BJ (cell line): ENCODE measurements around the gene TRIM38. TPM values are rescaled to one million over a fixed set of nuclear protein-coding genes. Genes with fewer than 3 reads are reported as not detected.
"Not testable (repeated sequence)": the region's sequence is repeated elsewhere in the genome, so short reads cannot be mapped to it uniquely, and the experiment has no call there.

Source experiments
- CTCF ChIA-PET: fragments of 350-600 bp; formaldehyde crosslinking; extraction: SDS; loops from one replicate; lab custom pipeline; 2021; ENCODE audit warnings: antibody characterized with exemption, inconsistent platforms; lab: Yijun Ruan, JAX
- POLR2A ChIA-PET: fragments of 300-600 bp; sonication (Branson Sonifier 250); formaldehyde crosslinking; extraction: SDS; loops from one replicate; lab custom pipeline; 2021; ENCODE audit warnings: antibody characterized with exemption; lab: Charles Lee
- DNase-seq: peaks from one replicate; pipeline ENCODE4 v3.0.0-alpha.2; 2011; ENCODE audit warnings: low read depth
- H3K27me3 ChIP-seq: 2 replicates; pipeline ENCODE4 v1.6.0; 2011; ENCODE audit warnings: low read length; ENCODE audit not compliant: control insufficient read depth, insufficient read depth
- H3K36me3 ChIP-seq: 2 replicates; pipeline ENCODE4 v1.5.1; 2011; ENCODE audit warnings: low read length; ENCODE audit not compliant: control insufficient read depth, insufficient read depth
- H3K4me3 ChIP-seq: 2 replicates; pipeline ENCODE4 v1.5.1; 2011; ENCODE audit warnings: low read depth, mild to moderate bottlenecking, control low read depth, low read length
- CTCF ChIP-seq: IDR thresholded peaks from 2 replicates; pipeline ENCODE4 v1.5.1; 2011; ENCODE audit warnings: low read depth, mild to moderate bottlenecking, control low read depth, inconsistent platforms, low read length, moderate library complexity; ENCODE audit not compliant: insufficient read depth
- polyA plus RNA-seq: library from polyadenylated mRNA; depleted of rRNA; stranded (reverse); fragments of >200 nt; gene quantifications from 2 replicates; pipeline ENCODE4 v1.2.3, GENCODE V29; 2011

TRIM38 gene
- polyA plus RNA-seq, 1 experiment = 4.7 TPM

GRCh38 chr6:25998379-25998778, 35.8 kb downstream of the TRIM38 start:
- Histone ChIP-seq H3K36me3 (no peaks in the 10 kb centered on the region; the same call in 1 of the 2 replicates), H3K27me3 (no peaks in the 10 kb centered on the region), H3K4me3 (no peak overlapping the region)
- DNase-seq = no peak
- ChIA-PET CTCF (interaction anchor here (7.9 kb wide), 1 partner anchor 15 kb away, joined by 83 read pairs; a partner anchor contains a TSS), POLR2A (interaction anchor here (0.6 kb wide), 1 partner anchor 1149 kb away, joined by 21 read pairs; a partner anchor contains a TSS)
- no peak for TF ChIP-seq CTCF

GRCh38 chr6:25999225-25999624, 36.6 kb downstream of the TRIM38 start:
- H3K4me3 ChIP-seq, H3K27me3 ChIP-seq, POLR2A ChIA-PET, DNase-seq, H3K36me3 ChIP-seq: not testable (repeated sequence)
- CTCF ChIA-PET = interaction anchor here (7.9 kb wide), 1 partner anchor 14 kb away, joined by 83 read pairs; a partner anchor contains a TSS

- DNase-seq = no peak
- POLR2A ChIA-PET = no interaction called here
- Histone ChIP-seq H3K36me3 (no peaks in the 10 kb centered on the region; the same call in 1 of the 2 replicates), H3K27me3 (no peaks in the 10 kb centered on the region), H3K4me3 (no peak overlapping the region)
- TF ChIP-seq CTCF = no peak
- CTCF ChIA-PET = interaction anchor here (0.6 to 1.3 kb wide), 2 partner anchors 14 to 212 kb away, joined by 3 to 4 read pairs; no protein-coding TSS in a partner anchor
Measured at GRCh38 chr6:26000366-26001144, 38.0 kb downstream of the TRIM38 start.

GRCh38 chr6:26003102-26003694, 40.6 kb downstream of the TRIM38 start:
- TF ChIP-seq CTCF = peak; percentile 87
- no peak for DNase-seq
- no peak overlapping the region for H3K4me3 ChIP-seq
- ChIA-PET CTCF (interaction anchor here (0.6 to 6.3 kb wide), 14 partner anchors 9 to 1589 kb away, joined by 3 to 70 read pairs (median 5); a partner anchor contains a TSS), POLR2A (no interaction called here)
- no peaks in the 10 kb centered on the region for H3K27me3 ChIP-seq
- H3K36me3 ChIP-seq = no peaks in the 10 kb centered on the region; the same call in 1 of the 2 replicates

GRCh38 chr6:26006086-26006939, 43.7 kb downstream of the TRIM38 start:
- no peak for TF ChIP-seq CTCF
- POLR2A ChIA-PET = interaction anchor here (0.6 kb wide), 1 partner anchor 641 kb away, joined by 3 read pairs; no protein-coding TSS in a partner anchor
- H3K36me3 ChIP-seq = no peaks in the 10 kb centered on the region

GRCh38 chr6:26006940-26007305, 44.3 kb downstream of the TRIM38 start:
- H3K36me3 ChIP-seq, H3K4me3 ChIP-seq, DNase-seq, H3K27me3 ChIP-seq, POLR2A ChIA-PET: not testable (repeated sequence)
- CTCF ChIA-PET = interaction anchor here (0.8 to 6.3 kb wide), 3 partner anchors 10 to 218 kb away, joined by 3 to 52 read pairs (median 4); a partner anchor contains a TSS

More at GRCh38 chr6:26006086-26006939, 43.7 kb downstream of the TRIM38 start:
- Histone ChIP-seq H3K4me3 (no peak overlapping the region), H3K27me3 (no peaks in the 10 kb centered on the region)
- CTCF ChIA-PET = interaction anchor here (0.6 to 6.3 kb wide), 4 partner anchors 10 to 218 kb away, joined by 3 to 70 read pairs (median 28); a partner anchor contains a TSS
- DNase-seq = no peak
